Head of caudate nucleus (tissue), 42 donors: ENCODE data around the gene RTKN.
"Not testable (repeated sequence)": the region's sequence is repeated elsewhere in the genome, so short reads cannot be mapped to it uniquely, and the experiment has no call there.

Experiments
- DNase-seq, 42 donors: peaks; one replicate each; pipeline versions ENCODE4 v3.0.0 to v3.0.0-alpha.2; 2020 to 2021; ENCODE audit warnings: mixed read lengths in 7 of 42
- intact Hi-C: fragments of 100-400 bp; cut with DNase I; formaldehyde crosslinking; loops from one replicate; pipeline ENCODE4 v1.15.0; 2022

RTKN gene

DNA sequence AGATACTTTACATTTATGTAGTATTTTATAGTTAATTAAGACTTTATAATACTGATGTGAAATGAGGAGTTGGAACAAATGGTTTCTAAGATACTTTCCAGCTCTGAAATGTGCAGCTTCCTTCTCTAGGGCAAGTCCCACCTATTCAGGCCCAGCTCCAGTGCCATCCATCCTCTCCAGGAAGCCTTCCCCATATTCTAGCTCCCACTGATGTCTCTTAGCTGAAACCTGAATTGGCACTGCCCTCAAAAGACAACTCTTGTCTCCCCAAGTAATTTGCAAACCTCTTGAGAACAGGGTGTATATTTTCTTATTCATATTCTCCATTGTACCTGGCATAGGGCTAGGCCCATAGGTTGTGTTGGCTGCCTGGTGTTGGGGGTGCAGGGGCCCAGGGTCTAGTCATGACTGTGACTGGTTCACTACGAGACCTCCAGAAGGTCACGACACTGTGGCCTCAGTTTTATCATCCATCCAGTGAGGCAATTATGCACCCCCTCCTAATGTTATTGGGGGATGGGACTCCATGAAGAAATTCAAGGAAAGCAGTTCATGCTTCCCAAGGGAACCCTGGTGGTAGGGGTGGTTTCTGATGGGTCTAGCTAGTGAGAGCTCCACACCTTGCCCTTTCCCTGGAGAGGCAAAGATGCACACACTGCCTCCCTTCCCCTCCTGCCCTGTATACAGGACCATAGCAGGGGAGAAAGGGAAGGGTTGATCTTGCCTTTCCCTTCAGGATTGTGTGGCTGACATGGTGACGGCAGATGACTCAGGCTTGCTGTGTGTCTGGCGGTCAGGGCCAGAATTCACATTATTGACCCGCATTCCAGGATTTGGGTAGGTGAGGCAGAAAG lies 17.4 kb downstream of the RTKN start:
- intact Hi-C loops: no loop called here
- DNase-seq: no peak

DNA sequence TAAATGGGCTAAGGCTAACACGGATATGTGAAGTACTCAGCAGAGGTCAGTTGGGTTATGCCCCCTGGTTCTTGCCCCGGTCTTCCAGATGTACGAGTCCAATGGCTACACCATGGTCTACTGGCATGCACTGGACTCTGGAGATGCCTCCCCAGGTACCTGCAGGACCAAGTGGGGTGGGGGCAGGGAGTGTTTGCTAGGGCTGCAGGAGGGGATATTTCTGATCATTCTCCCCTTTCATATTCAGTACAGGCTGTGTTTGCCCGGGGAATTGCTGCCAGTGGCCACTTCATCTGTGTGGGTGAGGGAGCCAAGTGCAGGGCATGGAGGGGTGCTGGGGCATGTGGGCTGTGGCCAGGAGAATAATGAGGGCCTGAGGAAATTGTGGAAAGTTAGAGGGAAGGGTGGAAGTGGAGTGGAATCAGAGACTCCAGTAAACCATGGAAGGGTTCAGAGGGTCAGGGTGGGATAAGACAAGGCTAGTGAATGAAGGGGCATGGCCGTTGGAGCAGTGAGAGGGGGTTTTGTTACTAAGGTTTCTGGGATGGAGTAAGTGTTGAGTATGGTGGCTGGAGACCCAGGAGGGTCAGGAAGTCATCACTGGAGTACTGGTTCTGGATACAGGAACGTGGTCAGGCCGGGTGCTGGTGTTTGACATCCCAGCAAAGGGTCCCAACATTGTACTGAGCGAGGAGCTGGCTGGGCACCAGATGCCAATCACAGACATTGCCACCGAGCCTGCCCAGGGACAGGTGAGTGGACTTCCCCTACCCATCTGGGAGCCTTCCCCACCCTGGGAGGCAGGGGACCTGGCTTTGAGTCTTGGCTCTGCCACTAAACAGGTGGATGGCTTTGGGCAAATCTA lies 18.3 kb downstream of the RTKN start:
- DNase-seq: peak in 3 of 42 donors; percentile 9 to 28 (median 12)
- intact Hi-C loops: no loop called here

DNA sequence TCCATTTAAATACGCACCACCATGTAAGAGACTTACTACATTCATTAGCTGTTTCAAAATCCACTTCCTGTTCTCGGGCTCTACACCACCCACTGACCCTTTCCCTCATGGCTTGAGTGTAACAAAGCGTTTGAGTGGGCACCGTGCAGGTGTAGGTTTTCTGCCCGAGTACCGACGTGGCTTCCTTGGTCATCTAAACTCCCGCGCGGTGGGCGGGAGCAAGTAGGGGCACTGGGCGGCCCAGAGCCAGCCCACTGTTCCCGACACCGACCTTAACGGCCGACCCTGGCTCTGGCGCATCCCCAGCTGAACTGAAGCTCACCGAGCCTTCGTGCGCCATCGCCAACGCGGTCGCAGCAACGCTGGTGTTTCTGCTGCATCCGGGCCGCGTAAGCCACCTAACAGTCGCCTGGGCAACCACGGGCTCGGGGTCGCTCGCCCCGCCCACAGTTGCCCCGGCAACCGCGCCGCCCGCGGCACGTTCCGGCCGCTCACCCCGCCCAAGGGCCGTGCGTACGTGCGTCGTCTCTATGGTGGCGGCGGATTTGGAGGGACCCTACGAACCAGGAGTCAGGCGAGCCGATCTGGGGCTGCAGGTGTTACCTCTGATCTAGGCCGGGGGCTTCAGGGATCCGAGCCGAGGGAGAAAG lies 20.4 kb downstream of the RTKN start, which contains the start of the genes C2orf81 and WDR54:
Gene C2orf81, minus strand, starts transcription at position 399 of the 650 bp plus-strand sequence. Its CDS starts 59 bp downstream, at position 340.
Gene WDR54, plus strand, starts transcription at position 510 of the 650 bp plus-strand sequence. CDS start 424 bp downstream, outside the sequence.
- DNase-seq: peak; percentile 72 to 96 (median 90)
- intact Hi-C loops: no loop called here

GRCh38 chr2:74420443-74421103 lies 21.2 kb downstream of the RTKN start:
- peak in 4 of 42 donors; percentile 7 to 43 (median 22) for DNase-seq
- intact Hi-C loops: not testable (repeated sequence)

DNA sequence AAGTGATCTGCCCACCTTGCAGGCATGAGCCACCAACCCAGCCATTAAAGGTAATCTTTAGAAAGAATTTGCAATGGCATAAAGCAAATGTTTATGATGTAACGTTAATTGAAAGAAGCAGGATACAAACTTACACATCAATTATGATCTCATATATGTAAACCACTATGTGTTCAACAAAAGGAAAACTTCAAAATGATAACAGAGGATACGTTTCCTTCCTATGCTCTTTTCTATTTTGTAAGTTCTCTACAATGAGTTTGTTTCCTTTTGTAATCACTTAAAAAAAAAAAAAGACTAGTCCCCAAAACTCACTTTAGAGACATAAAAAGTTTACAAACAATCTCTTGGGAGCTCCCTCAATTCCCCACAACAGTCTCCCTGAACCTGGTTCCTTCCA lies 21.7 kb downstream of the RTKN start:
- no peak for DNase-seq
- intact Hi-C loops: no loop called here

GRCh38 chr2:74419345-74419744 lies 22.4 kb downstream of the RTKN start:
- no peak for DNase-seq
- intact Hi-C loops: no loop called here

- peak in 1 of 42 donors; percentile 18 for DNase-seq
Measured at GRCh38 chr2:74418312-74418711, 23.4 kb downstream of the RTKN start.

GRCh38 chr2:74417763-74418162 lies 24.0 kb downstream of the RTKN start:
- intact Hi-C loops: no loop called here
- peak in 1 of 42 donors; percentile 8 for DNase-seq

More at GRCh38 chr2:74418312-74418711, 23.4 kb downstream of the RTKN start:
- intact Hi-C loops: no loop called here

DNA sequence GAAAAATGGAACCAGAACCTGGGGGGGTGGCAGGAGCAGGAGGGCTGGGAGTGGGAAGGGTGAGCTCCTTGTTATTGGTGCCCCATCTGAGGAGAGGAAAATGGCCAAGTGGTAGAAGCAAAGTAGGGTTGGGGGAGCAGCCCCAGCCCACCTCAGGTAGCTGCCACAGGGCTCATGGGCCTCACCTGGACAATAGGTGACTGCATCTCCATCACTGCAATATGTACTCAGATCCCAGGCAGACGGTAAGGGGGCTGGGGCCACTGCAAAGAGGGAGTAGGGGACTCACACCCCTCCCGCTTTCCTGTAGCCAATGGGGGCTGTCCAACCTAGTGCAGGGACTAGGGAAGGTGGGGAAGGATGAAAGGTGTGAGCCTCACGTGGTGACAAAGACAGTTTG lies 24.5 kb downstream of the RTKN start:
- peak in 1 of 42 donors; percentile 13 for DNase-seq
- intact Hi-C loops: no loop called here

DNA sequence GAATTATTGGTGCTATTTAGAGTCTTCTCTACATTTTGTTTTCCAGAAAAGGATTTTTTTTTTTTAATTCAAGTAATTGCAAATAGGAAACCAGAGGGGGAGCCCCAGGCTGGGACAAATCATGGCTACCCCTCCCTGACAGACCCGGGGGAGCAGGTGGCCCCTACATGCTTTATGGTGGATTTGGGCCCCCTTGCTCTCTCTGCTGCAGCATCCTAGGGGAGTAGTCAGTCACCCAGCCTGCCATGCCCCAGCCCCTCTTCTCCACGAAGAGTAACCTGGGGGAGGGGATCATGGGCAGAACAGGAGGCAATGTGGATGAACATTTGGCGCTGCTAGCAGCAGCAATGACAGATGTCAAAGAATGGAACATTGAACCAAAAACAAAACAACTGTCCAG lies 25.0 kb downstream of the RTKN start:
- DNase-seq: peak in 2 of 42 donors; percentile 16 to 36
- intact Hi-C loops: no loop called here

- peak in 1 of 42 donors; percentile 14 for DNase-seq
- intact Hi-C loops: no loop called here
Measured at GRCh38 chr2:74415762-74416395, 25.9 kb downstream of the RTKN start.

DNA sequence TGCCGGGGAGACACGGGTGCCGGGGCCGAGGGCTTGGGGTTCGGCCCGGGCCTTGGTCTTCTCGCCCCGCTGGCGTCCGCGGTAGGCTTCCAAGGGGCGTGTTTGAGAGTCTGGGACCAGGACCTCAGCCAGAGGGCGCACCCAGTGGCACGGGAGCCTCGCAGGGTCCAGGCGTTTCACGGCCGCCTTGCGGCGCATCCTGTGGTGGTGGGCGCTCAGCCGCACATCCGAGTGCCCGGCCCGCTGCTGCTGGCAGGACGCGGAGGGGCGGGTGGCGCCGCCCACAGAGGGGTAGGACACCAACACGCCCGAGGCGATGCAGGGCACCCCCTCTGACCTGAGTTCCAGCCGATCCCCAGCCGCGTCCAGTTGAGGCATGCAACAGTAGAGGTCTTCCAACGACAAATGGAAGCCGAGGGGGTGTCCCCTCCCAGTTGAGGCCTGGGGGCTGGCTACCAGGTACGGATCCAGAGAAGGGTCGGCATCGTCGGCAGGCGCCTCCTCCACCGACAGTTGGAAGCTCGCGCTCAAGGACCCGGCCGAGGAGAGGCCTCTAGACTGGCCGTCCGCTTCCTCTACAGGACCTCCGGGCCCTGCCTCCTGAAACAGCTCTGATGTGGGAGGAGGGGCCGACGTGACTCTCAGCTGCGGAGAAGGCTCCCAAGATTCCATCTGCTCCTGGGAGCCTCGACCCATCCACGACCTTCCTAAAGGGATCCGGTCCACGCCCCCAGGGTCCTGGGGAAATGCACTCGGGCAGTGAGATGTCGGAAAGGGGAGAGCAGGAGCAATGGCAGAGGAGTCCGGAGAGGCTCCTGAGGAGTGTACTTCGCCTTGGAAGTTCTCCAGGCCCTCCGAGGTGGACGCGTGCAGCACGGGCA lies 26.6 kb downstream of the RTKN start:
- intact Hi-C loops: no loop called here
- DNase-seq: peak in 40 of 42 donors; percentile 56 to 87 (median 74)

GRCh38 chr2:74414441-74414840 lies 27.3 kb downstream of the RTKN start:
- DNase-seq: no peak
- intact Hi-C loops: no loop called here

DNA sequence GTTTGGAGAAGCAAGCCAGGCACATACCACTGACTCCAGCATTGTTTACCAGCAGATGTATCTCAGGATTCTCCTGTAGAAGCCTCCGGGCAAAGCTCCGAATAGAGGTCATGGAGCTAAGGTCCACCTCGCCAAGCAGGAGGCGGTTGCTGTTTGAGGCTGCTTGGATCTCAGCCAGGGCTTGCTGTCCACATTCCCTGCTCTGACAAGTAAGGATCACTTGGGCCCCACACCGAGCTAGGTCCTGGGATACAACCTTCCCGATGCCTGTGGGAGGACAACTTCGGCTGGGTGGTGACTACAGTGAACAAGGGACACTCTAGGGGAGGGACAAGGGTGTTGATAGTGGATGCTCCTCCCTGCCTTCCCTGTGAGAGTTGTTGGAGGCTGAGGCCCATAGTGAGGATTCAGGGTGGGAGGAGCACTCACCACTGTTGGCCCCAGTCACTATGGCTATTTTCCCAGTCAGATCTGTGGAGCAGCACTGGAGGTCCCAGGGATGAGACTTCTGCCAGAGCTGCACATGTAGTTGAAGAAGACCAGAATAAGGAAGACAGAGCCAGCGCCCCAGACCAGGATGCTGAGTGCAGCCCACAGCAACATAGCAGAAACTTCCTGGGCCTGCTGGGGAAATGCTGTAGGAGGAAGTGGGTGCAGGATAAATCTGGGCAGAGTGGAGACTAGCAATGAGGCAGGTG lies 28.6 kb downstream of the RTKN start:
- intact Hi-C loops: no loop called here
- peak in 2 of 42 donors; percentile 38 to 47 for DNase-seq

DNA sequence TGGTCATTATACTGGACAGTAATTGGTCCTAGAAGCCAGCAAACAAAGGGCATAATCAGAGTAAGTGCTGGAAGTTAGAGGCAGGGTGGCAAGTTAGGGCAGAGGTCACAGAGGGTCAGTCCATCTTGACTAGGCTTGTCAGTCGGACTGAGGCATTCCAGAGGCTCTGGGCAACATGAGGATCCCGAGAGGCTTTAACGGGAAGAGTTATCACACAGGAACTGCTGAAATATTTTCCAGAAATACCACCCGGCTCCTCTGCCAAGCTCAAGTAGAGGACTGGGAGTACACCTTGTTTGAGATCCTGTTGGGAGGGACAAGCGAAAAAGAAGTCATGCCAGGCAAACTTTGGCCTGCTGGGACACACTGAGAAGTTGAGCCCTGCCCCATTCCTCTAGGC lies 34.1 kb downstream of the RTKN start:
- DNase-seq: peak in 1 of 42 donors; percentile 0
- intact Hi-C loops: no loop called here

GRCh38 chr2:74406035-74406434 lies 35.7 kb downstream of the RTKN start:
- no peak for DNase-seq
- intact Hi-C loops: no loop called here

- intact Hi-C loops: no loop called here
- DNase-seq: no peak
Measured at GRCh38 chr2:74401891-74402290, 39.8 kb downstream of the RTKN start.
